HUES48 (cell line): ENCODE measurements around the gene ZNF814.
"Not testable (repeated sequence)": the region's sequence is repeated elsewhere in the genome, so short reads cannot be mapped to it uniquely, and the experiment has no call there.

Source experiments
- H3K27ac ChIP-seq: one replicate; pipeline ENCODE4 v1.7.0; 2013; ENCODE audit warnings: low read depth, low read length, inconsistent platforms
- H3K27me3 ChIP-seq: 2 replicates; pipeline ENCODE4 v1.6.1; 2013; ENCODE audit warnings: mild to moderate bottlenecking, low read length; ENCODE audit not compliant: control insufficient read depth, insufficient read depth
- H3K36me3 ChIP-seq: 2 replicates; pipeline ENCODE4 v1.6.1; 2013; ENCODE audit warnings: low read length; ENCODE audit not compliant: control insufficient read depth, insufficient read depth
- H3K4me1 ChIP-seq: 2 replicates; pipeline ENCODE4 v1.6.1; 2013; ENCODE audit warnings: mild to moderate bottlenecking, low read length; ENCODE audit not compliant: control insufficient read depth, insufficient read depth
- H3K4me3 ChIP-seq: 2 replicates; pipeline ENCODE4 v1.5.1; 2013; ENCODE audit warnings: mild to moderate bottlenecking, low read depth, low read length
- H3K9ac ChIP-seq: 2 replicates; pipeline ENCODE4 v1.6.1; 2013; ENCODE audit warnings: mild to moderate bottlenecking, low read depth, low read length, moderate library complexity
- H3K9me3 ChIP-seq: 2 replicates; pipeline ENCODE4 v1.6.1; 2013; ENCODE audit warnings: low read length; ENCODE audit not compliant: control insufficient read depth, insufficient read depth

Gene ZNF814

DNA sequence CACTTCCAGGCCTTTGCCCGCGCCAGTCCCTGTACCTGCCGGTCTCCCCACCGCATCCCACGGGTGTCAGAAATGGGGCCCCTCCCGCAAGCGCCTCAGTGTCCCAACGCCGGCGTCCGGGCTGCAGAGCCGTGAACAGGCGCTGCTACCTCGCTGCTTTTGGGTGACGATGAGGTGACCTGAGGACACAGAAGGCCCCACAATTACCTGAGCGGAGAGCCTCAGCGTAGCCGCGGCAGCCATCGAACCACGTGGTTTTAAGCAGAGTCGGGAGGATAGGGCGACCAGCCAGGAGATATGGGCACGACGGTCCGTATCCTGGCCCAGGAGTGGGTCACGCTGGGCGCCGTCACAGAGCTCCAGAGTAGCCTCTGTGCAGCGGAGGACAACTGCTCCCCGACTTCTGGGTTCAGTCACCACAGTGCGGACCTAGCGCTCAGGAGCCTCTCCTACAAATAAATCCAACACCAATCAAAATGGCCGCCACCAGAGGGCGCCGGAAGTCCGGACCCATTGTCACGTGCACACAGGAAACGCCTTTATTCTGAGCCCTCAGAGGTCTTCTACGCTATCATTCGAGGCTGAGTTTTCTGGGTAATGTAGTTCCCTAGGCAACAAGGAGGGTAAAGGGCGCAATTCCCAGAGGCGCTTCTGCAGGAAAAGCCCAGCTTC, at the start of gene ZNF814:
ZNF814 (minus strand) TSS at position 478 of the 672 bp plus-strand sequence; CDS start at position 243, 235 bp downstream.
- peaks cover 28% of the 10 kb centered on the region for H3K36me3 ChIP-seq
- H3K9me3 ChIP-seq: no peaks in the 10 kb centered on the region
- H3K4me1 ChIP-seq: peaks cover 18% of the 10 kb centered on the region
- no peaks in the 10 kb centered on the region for H3K27me3 ChIP-seq
- H3K27ac ChIP-seq: peak within 1 kb of the TSS; percentile 96
- H3K4me3 ChIP-seq: peak within 1 kb of the TSS; percentile 99
- peak within 1 kb of the TSS; percentile 99 for H3K9ac ChIP-seq

GRCh38 chr19:57935731-57936130, 46.9 kb upstream of the ZNF814 start:
- H3K4me3 ChIP-seq: peak overlapping the region; percentile 94
- no peak overlapping the region for H3K27ac ChIP-seq
- no peak overlapping the region for H3K9ac ChIP-seq
- H3K27me3 ChIP-seq: no peaks in the 10 kb centered on the region
- H3K36me3 ChIP-seq: peaks cover 34% of the 10 kb centered on the region
- H3K9me3 ChIP-seq: peaks cover 15% of the 10 kb centered on the region
- no peaks in the 10 kb centered on the region; the same call in none of the 2 replicates for H3K4me1 ChIP-seq

DNA sequence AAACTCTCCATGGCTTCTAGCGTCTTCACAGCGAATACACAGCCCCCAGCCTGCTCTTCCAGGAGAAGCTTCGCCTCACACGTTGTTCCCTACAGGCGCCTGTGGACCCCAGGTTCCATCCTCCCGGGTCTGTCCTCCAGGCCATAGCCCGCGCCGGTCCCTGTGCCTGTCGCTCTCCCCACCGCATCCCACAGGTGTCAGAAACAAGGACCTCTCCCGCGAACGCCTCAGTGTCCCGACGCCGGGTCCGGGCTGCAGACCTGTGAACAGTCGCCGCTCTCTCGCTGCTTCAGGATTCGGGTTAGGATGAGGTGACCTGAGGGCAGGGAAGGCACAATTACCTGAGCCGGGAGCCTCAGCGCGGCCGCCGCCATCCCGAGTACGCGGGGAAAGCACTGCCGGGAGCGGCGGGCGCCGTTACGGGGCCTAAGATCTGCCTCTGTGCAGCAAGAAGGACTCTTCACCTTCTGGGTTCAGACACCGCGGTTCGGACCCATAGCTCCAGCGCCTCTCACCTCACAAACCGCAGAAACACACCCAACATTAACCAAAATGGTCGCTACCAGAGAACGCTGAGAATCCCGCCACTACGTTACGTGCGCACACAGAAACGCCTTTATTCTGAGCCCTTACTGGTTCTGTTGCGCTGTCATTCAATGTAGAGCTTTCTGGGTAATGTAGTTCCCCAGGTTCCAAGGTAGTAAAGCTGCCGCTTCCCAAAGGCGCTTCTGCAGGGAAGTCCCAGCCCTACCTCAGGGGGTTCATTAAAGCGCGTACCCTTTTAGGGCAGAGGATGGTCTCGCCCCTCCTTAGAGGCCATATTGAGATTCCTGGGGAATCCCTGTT, 46.2 kb upstream of the ZNF814 start, which contains the start of gene ZNF418:
ZNF418 (minus strand) TSS at position 583 of the 846 bp plus-strand sequence. CDS start 1,580 bp downstream, outside the sequence.
- peaks cover 34% of the 10 kb centered on the region for H3K36me3 ChIP-seq
- no peaks in the 10 kb centered on the region; the same call in none of the 2 replicates for H3K4me1 ChIP-seq
- no peaks in the 10 kb centered on the region for H3K27me3 ChIP-seq
- H3K9ac ChIP-seq: peak within 1 kb of the TSS; percentile 97
- peak within 1 kb of the TSS; percentile 94 for H3K4me3 ChIP-seq
- peak within 1 kb of the TSS; percentile 87 for H3K27ac ChIP-seq
- peaks cover 18% of the 10 kb centered on the region for H3K9me3 ChIP-seq

DNA sequence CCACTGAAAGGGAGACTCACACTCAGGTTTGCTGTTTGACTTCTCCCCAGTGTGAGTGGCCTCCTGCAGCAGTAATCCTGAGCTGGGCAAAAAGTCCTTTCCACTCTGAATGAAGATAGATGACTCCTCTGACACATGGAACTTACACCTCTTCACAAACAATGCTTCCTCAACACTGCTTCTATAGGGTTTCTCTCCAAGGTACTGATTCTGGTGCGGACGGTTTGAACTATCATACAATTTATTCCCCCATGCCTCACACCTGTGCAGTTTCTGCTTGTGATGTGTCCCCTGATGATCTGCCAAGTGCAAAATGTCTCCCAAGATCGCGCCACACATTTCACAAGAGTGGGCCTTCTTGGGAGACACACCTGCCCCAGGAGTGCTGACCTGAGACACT, 38.8 kb upstream of the ZNF814 start:
- no peak overlapping the region for H3K27ac ChIP-seq
- H3K9me3 ChIP-seq: peaks cover 57% of the 10 kb centered on the region
- H3K9ac ChIP-seq: no peak overlapping the region
- no peaks in the 10 kb centered on the region for H3K4me1 ChIP-seq
- H3K36me3 ChIP-seq: peaks cover 80% of the 10 kb centered on the region
- no peaks in the 10 kb centered on the region for H3K27me3 ChIP-seq
- no peak overlapping the region for H3K4me3 ChIP-seq

DNA sequence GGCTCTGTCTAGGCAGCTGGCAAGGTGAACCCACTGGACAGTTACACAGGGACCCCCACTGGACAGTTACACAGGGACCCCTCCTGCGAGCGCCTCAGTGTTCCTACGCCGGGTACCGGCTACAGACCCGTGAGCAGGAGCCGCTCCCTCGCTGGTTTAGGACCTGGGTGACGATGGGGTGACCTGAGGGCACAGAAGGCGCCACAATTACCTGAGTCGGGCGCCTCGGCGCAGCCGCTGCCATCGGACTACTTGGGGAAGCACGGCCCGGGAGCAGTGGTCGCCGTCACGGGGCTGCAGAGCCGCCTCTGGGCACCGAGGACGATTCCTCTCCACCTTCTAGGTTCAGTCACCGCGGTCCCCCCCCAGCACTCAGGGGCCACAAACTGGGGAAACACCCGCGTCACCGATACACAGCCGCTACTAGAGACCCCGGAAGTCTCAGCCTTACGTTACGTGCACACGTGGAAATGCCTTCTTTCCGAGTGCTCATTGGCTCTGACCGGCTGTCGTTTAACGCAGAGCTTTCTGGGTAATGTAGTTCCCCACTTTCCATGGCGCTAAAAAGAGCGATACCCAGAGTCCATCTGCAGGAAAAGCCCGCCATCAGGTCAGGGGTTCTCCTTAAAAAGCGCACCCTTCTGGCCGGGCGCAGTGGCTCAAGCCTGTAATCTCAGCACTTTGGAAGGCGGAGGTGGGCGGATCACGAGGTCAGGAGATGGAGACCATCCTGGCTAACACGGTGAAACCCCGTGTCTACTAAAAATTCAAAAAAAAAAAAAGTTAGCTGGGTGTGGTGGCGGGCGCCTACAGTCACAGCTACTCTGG, 27.5 kb upstream of the ZNF814 start, which contains the start of gene ZNF417:
ZNF417 (minus strand) TSS at position 425 of the 828 bp plus-strand sequence; CDS start at position 244, 181 bp downstream.
- Histone ChIP-seq H3K27ac (peak within 1 kb of the TSS; percentile 75), H3K4me3 (peak within 1 kb of the TSS; percentile 97), H3K9ac (peak within 1 kb of the TSS; percentile 90), H3K36me3 (peaks cover 51% of the 10 kb centered on the region)
- not testable (repeated sequence) for H3K4me1 ChIP-seq, H3K27me3 ChIP-seq, H3K9me3 ChIP-seq

DNA sequence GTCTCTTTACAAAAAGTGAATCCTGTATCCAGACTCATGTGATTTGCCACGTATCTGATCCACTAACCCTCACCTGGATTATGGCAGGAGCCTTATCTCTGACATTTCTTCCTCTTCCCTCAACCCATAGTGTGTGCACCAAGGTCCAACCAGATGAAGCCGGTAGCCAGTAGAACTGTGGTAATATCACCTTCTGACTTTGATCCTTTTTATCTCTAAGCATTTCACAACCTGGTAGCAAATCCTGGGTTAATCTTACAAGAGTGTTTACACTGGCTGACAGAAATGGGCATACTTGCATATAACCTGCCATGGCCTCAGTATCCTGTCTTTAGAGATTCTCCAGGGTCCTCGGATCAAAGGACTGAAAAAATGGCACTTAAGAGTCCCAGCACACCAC, 25.7 kb upstream of the ZNF814 start:
- H3K9ac ChIP-seq: no peak overlapping the region
- peaks cover 47% of the 10 kb centered on the region for H3K36me3 ChIP-seq
- no peaks in the 10 kb centered on the region for H3K27me3 ChIP-seq
- no peak overlapping the region for H3K27ac ChIP-seq
- no peaks in the 10 kb centered on the region for H3K4me1 ChIP-seq
- no peak overlapping the region for H3K4me3 ChIP-seq
- no peaks in the 10 kb centered on the region for H3K9me3 ChIP-seq

DNA sequence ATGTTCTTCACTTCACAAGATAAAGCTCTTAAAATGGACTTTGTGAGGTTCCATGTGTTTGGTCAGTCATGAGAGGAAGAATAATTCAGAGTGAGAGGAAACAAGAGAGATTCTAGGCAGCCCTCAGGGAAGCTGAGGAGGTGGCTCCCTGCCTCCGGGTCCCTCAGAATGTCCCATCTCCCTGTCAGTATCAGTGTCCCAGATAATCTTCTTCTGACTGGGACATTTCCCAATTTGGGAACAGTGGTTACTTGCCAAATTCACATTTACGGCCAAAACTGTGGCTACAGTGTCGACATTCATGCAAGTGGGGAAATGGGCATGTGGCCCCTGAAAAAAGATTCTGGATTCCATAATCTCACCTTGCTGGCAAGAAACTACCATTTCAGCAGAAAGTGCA, 18.6 kb upstream of the ZNF814 start:
- Histone ChIP-seq H3K4me3 (no peak overlapping the region), H3K36me3 (peaks cover 53% of the 10 kb centered on the region), H3K4me1 (no peaks in the 10 kb centered on the region), H3K27me3 (no peaks in the 10 kb centered on the region), H3K9me3 (no peaks in the 10 kb centered on the region), H3K27ac (no peak overlapping the region), H3K9ac (no peak overlapping the region)

DNA sequence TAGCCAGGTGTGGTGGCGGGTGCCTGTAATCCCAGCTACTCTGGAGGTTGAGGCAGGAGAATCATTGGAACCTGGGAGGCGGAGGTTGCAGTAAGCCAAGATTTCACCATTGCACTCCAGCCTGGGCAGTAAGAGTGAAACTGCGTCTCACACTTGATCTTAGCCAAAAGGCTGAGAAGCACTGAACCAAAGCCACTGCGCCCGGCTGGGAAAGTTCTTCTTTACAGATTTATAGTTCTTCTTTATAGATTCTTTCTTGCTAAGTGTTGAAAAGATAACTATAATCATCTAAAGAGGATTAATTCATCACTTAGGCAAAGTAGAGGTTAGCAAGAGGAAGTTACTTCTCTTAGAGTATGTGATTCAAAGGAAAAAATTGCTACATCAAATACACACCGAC, 16.4 kb upstream of the ZNF814 start:
- Histone ChIP-seq H3K9me3 (no peaks in the 10 kb centered on the region), H3K27ac (no peak overlapping the region), H3K9ac (no peak overlapping the region), H3K27me3 (no peaks in the 10 kb centered on the region), H3K36me3 (peaks cover 34% of the 10 kb centered on the region), H3K4me3 (no peak overlapping the region), H3K4me1 (no peaks in the 10 kb centered on the region)

- Histone ChIP-seq H3K4me1 (no peaks in the 10 kb centered on the region), H3K4me3 (no peak overlapping the region), H3K9me3 (no peaks in the 10 kb centered on the region), H3K36me3 (peaks cover 27% of the 10 kb centered on the region), H3K27ac (no peak overlapping the region), H3K9ac (no peak overlapping the region), H3K27me3 (no peaks in the 10 kb centered on the region)
Measured at GRCh38 chr19:57903618-57904184, 14.9 kb upstream of the ZNF814 start.

GRCh38 chr19:57900311-57900710, 11.5 kb upstream of the ZNF814 start:
- H3K27me3 ChIP-seq: no peaks in the 10 kb centered on the region
- no peaks in the 10 kb centered on the region for H3K9me3 ChIP-seq
- H3K4me3 ChIP-seq: no peak overlapping the region
- no peak overlapping the region for H3K9ac ChIP-seq
- peaks cover 2% of the 10 kb centered on the region; the same call in 1 of the 2 replicates for H3K36me3 ChIP-seq
- no peaks in the 10 kb centered on the region for H3K4me1 ChIP-seq
- H3K27ac ChIP-seq: no peak overlapping the region
